ENCODE results near the gene ZNF485. TPM values are rescaled to one million over a fixed set of nuclear protein-coding genes. Genes with fewer than 3 reads are reported as not detected.
A peak's percentile ranks its signal among the peaks of the same experiment; 100 is the strongest.

Gene ZNF485
- total and polyA plus RNA-seq, 4 donors = 1.5 to 4.4 (median 3.2) TPM

- Histone ChIP-seq H3K4me1 (ENCODE audit: control insufficient read depth in 5 of 5, insufficient read depth in 5 of 5, low read length in 5 of 5) (peaks cover 0 to 17% (median 4%) of the 10 kb centered on the region in 5 donors), H3K27ac (ENCODE audit: low read depth in 1 of 2, low read length in 1 of 2) (no peak overlapping the region), H3K9me3 (ENCODE audit: control insufficient read depth in 4 of 4, insufficient read depth in 3 of 4, low read length in 3 of 4) (peaks cover 0 to 2% (median 0%) of the 10 kb centered on the region in 4 donors), H3K4me3 (no peak overlapping the region), H3K27me3 (ENCODE audit: control insufficient read depth in 3 of 3, insufficient read depth in 3 of 3, low read length in 2 of 3) (no peaks in the 10 kb centered on the region), H3K36me3 (ENCODE audit: control insufficient read depth in 4 of 4, insufficient read depth in 4 of 4, low read length in 4 of 4) (peaks cover 0 to 10% (median 4%) of the 10 kb centered on the region in 4 donors), H3K9ac (ENCODE audit: insufficient read depth in 1 of 2, low read length in 2 of 2) (no peak overlapping the region)
- ATAC-seq (ENCODE audit: insufficient read depth, low FRiP score) (no peak), DNase-seq (no peak)
- TF ChIP-seq, protein P1, sequence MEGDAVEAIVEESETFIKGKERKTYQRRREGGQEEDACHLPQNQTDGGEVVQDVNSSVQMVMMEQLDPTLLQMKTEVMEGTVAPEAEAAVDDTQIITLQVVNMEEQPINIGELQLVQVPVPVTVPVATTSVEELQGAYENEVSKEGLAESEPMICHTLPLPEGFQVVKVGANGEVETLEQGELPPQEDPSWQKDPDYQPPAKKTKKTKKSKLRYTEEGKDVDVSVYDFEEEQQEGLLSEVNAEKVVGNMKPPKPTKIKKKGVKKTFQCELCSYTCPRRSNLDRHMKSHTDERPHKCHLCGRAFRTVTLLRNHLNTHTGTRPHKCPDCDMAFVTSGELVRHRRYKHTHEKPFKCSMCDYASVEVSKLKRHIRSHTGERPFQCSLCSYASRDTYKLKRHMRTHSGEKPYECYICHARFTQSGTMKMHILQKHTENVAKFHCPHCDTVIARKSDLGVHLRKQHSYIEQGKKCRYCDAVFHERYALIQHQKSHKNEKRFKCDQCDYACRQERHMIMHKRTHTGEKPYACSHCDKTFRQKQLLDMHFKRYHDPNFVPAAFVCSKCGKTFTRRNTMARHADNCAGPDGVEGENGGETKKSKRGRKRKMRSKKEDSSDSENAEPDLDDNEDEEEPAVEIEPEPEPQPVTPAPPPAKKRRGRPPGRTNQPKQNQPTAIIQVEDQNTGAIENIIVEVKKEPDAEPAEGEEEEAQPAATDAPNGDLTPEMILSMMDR (IDR thresholded peaks at IDR 0.05; ENCODE audit: control extremely low read depth, extremely low read depth) = no peak
- 4 to 25% methylated on average over 1 of the region's 1 CpG for WGBS, 2 donors
Observed at GRCh38 chr10:43570971-43571370, 35.3 kb upstream of the ZNF485 start.

DNA sequence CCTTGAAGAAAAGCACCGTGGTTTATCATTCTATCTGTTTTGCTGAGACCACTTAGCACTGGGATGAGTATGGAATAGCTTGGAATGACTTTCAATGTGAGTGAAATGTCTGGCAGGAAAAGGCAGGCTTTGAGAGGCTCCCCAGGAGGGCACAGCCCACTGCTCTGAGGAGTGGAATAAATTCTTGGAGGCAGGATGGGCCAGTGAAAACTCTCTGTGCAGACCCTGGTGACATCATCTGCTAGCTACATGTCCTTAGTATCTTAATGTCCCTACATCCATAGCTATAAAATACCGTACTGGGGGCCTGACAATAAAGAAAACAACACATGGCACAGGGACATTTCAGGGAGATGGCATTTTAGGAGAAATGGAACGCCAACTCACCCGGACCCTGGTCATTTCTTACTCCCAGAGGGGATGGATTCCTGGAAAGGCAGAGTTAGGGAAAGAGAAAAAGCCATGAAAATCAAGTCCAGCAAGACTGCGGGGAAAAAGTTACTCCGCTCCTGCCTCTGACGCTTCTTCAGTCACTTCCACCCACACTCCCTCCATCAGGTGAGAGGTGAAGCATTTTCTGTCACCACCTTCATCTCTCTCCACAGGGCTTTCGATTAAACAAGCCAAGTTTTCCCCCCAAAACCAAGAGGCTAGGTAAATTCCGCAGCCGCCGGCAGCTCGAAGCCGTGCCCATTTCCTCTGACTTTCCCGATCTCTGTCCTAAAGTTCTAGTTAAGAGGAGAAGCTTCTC, 32.8 kb upstream of the ZNF485 start:
- no peak for ATAC-seq (ENCODE audit: insufficient read depth, low FRiP score)
- peaks cover 0 to 17% (median 4%) of the 10 kb centered on the region in 5 donors for H3K4me1 ChIP-seq (ENCODE audit: control insufficient read depth in 5 of 5, insufficient read depth in 5 of 5, low read length in 5 of 5)
- peak overlapping the region; percentile 53 for H3K4me3 ChIP-seq
- WGBS, 2 donors = 58 to 69% methylated on average over 14 of the region's 14 CpGs
- peak; percentile 43 to 52 (median 49) for DNase-seq
- H3K36me3 ChIP-seq (ENCODE audit: control insufficient read depth in 4 of 4, insufficient read depth in 4 of 4, low read length in 4 of 4) = no peaks in the 10 kb centered on the region
- H3K9me3 ChIP-seq (ENCODE audit: control insufficient read depth in 4 of 4, insufficient read depth in 3 of 4, low read length in 3 of 4) = peaks cover 0 to 2% (median 0%) of the 10 kb centered on the region in 4 donors
- H3K27ac ChIP-seq (ENCODE audit: low read depth in 1 of 2, low read length in 1 of 2) = no peak overlapping the region
- H3K27me3 ChIP-seq (ENCODE audit: control insufficient read depth in 3 of 3, insufficient read depth in 3 of 3, low read length in 2 of 3) = no peaks in the 10 kb centered on the region
- H3K9ac ChIP-seq (ENCODE audit: insufficient read depth in 1 of 2, low read length in 2 of 2) = peak overlapping the region; percentile 20 to 40
- TF ChIP-seq, protein P1 (IDR thresholded peaks at IDR 0.05; ENCODE audit: control extremely low read depth, extremely low read depth) = no peak

DNA sequence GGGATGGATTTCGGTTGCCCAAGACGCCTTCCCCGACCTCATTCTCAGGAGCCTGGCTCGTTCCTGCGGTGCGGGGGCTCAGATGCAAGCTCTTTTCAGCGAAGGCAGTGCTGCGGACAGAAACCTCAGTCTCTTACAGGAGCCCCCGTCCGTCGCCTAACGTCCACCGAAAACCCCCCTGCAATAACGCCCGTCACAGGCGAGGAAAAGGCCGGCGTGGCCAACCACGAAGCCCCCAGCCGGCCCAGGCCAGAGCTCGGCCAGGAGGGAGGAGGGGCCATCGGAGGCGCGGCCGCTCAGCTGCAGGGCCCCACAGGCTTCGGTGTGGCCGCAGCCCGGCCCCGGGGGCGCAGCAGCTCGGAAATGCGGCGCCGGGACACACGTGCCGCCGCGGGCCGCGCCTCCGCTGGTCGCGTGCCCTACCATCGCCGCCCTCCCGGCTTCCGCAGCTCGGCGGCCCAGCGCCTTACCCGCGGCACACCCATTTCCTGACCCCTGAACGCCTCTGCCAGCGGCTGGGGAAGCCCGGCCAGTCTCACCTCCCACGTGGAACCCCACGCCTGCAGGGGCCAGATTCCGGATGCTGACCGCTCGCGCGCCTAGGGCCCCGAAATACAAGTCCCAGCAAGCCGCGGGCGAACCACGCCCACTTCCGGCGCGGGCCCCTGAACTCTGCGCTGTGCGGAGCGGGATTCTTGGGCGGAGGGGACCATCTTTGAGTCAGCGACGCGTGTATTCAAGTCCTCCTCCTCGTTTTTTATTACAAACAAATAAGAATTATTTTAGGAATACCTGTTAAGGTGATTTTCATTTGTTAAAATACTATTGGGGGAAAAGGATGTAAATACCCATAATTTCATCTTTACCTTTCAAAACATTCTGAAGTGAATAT, 32.0 kb upstream of the ZNF485 start, which contains the start of gene ZNF239:
TSS of gene ZNF239 (minus strand) at position 616 of the 892 bp plus-strand sequence. CDS start 16,537 bp downstream, outside the sequence.
- H3K9ac ChIP-seq (ENCODE audit: insufficient read depth in 1 of 2, low read length in 2 of 2) = peak within 1 kb of the TSS; percentile 30 to 40
- H3K36me3 ChIP-seq (ENCODE audit: control insufficient read depth in 4 of 4, insufficient read depth in 4 of 4, low read length in 4 of 4) = no peaks in the 10 kb centered on the region
- peak; percentile 95 for ATAC-seq (ENCODE audit: insufficient read depth, low FRiP score)
- peaks cover 0 to 17% (median 4%) of the 10 kb centered on the region in 5 donors for H3K4me1 ChIP-seq (ENCODE audit: control insufficient read depth in 5 of 5, insufficient read depth in 5 of 5, low read length in 5 of 5)
- TF ChIP-seq, protein P1 (IDR thresholded peaks at IDR 0.05; ENCODE audit: control extremely low read depth, extremely low read depth) = no peak
- peak; percentile 90 to 94 (median 92) for DNase-seq
- peak within 1 kb of the TSS; percentile 62 to 80 for H3K27ac ChIP-seq (ENCODE audit: low read depth in 1 of 2, low read length in 1 of 2)
- peaks cover 0 to 2% (median 0%) of the 10 kb centered on the region in 4 donors for H3K9me3 ChIP-seq (ENCODE audit: control insufficient read depth in 4 of 4, insufficient read depth in 3 of 4, low read length in 3 of 4)
- 8 to 10% methylated on average over 77 to 78 of the region's 78 CpGs for WGBS, 2 donors
- H3K27me3 ChIP-seq (ENCODE audit: control insufficient read depth in 3 of 3, insufficient read depth in 3 of 3, low read length in 2 of 3) = no peaks in the 10 kb centered on the region
- H3K4me3 ChIP-seq = peak within 1 kb of the TSS; percentile 53

Data from lung (tissue), 12 donors.